Ishikawa (cell line): ENCODE results near the gene TMEM63A.

Experiments
- MAX ChIP-seq: IDR thresholded peaks from 2 replicates; pipeline ENCODE4 v1.6.1; 2012
- RAD21 ChIP-seq: IDR thresholded peaks from 2 replicates; pipeline ENCODE4 v1.6.1; 2012; ENCODE audit warnings: low read depth
- TEAD4 ChIP-seq: IDR thresholded peaks from 2 replicates; pipeline ENCODE4 v1.6.1; 2012
- YY1 ChIP-seq: IDR thresholded peaks from 2 replicates; pipeline ENCODE4 v1.6.1; 2012; ENCODE audit warnings: low read depth
- TF ChIP-seq, protein P1 (sequence below): IDR thresholded peaks from 2 replicates; pipeline ENCODE4 v1.6.1; 2012; ENCODE audit warnings: low read depth, mild to moderate bottlenecking

DNA sequence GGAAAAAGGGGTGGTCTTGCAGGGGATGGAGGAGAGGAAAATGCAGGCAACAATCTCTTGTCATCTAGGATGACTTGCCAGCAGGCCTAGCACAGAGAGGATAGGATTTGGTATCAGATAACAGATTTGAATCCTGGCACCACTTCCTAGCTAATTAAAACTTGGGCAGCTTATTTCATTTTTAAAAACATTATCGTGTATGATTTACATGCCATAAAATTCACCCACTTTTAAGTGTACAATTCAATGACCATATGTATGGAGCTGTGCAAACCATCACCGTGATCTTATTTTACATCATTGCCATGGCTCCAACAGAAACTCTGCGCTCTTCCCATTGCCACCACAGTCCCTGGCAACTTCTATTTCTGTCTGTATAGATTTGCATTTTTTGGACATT is 34.9 kb upstream of the TMEM63A start:
- no peak for TF ChIP-seq RAD21
- TF ChIP-seq MAX = no peak
- TF ChIP-seq, protein P1, sequence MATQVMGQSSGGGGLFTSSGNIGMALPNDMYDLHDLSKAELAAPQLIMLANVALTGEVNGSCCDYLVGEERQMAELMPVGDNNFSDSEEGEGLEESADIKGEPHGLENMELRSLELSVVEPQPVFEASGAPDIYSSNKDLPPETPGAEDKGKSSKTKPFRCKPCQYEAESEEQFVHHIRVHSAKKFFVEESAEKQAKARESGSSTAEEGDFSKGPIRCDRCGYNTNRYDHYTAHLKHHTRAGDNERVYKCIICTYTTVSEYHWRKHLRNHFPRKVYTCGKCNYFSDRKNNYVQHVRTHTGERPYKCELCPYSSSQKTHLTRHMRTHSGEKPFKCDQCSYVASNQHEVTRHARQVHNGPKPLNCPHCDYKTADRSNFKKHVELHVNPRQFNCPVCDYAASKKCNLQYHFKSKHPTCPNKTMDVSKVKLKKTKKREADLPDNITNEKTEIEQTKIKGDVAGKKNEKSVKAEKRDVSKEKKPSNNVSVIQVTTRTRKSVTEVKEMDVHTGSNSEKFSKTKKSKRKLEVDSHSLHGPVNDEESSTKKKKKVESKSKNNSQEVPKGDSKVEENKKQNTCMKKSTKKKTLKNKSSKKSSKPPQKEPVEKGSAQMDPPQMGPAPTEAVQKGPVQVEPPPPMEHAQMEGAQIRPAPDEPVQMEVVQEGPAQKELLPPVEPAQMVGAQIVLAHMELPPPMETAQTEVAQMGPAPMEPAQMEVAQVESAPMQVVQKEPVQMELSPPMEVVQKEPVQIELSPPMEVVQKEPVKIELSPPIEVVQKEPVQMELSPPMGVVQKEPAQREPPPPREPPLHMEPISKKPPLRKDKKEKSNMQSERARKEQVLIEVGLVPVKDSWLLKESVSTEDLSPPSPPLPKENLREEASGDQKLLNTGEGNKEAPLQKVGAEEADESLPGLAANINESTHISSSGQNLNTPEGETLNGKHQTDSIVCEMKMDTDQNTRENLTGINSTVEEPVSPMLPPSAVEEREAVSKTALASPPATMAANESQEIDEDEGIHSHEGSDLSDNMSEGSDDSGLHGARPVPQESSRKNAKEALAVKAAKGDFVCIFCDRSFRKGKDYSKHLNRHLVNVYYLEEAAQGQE = no peak
- no peak for TF ChIP-seq YY1
- no peak for TF ChIP-seq TEAD4
